T-helper 22 cell (primary cell): ENCODE results near the gene SOX14.

Experiments
- DNase-seq: peaks from one replicate; pipeline ENCODE4 v3.0.0-alpha.2; 2020; ENCODE audit warnings: low read depth

Gene SOX14

DNA sequence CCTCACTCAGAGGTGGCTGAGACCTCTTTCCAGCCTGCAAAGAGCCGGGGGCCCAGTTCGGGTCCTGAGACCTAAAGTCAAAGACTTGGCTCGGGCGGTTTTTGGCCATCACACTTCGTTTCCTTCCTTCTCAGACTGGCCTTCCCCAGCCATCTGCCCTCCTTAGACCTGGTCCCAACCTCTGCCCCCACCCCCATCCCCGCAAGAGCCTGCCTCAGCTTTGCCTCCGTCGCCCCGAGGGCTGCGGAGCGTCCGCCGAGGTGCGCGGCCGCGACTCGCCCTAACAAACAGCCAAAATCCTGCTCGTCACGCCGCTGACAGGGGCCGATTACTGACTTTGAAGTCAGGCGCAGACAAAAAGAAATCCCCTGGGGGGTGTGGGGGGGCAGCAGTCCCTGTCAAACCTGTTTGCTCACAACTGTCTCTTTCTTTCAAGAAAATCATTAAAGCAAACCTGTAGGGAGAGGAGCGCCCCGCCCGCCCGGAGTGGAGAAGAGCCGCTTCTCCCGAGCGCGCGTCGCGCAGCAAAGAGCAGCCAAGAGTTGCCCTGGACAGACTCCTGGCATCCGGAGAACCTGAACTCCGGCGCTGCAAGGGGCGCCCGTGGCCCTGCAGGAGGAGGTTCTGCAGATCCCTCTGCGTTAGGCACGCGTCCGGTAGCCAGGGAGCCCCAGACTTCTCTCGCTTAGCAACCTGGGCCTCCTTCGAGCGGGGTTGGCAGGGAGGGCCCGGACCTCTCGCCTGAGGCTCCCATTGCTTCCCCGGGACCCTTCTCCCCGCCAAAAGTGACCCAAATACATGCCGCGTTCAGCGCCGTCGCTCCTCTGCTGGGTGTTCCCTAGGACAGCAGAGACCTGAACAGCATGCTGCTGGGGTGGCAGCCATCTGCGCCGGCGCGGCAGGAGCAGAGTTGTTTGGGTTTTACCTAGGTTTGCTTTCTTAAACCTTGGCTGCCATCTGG is 4.5 kb downstream of the SOX14 start:
- no peak for DNase-seq

GRCh38 chr3:137769322-137770065 is 5.4 kb downstream of the SOX14 start:
- no peak for DNase-seq

DNA sequence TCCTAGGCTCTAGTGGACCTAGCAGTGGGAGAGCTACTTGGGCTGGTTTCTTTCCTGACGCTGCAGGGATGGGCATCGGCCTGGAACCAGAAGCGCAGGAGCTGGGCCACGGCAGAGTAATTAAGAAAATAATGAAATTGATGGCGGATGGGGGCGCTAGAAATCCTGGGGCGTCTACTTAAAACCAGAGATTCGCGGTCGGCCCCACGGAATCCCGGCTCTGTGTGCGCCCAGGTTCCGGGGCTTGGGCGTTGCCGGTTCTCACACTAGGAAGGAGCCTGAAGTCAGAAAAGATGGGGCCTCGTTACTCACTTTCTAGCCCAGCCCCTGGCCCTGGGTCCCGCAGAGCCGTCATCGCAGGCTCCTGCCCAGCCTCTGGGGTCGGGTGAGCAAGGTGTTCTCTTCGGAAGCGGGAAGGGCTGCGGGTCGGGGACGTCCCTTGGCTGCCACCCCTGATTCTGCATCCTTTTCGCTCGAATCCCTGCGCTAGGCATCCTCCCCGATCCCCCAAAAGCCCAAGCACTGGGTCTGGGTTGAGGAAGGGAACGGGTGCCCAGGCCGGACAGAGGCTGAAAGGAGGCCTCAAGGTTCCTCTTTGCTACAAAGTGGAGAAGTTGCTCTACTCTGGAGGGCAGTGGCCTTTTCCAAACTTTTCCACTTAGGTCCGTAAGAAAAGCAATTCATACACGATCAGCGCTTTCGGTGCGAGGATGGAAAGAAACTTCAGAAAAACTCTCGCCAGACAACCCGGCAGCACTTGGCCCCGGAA is 6.1 kb downstream of the SOX14 start:
- no peak for DNase-seq

- no peak for DNase-seq
Observed at GRCh38 chr3:137770835-137771399, 6.8 kb downstream of the SOX14 start.

- no peak for DNase-seq
Observed at GRCh38 chr3:137771401-137772213, 7.5 kb downstream of the SOX14 start.

DNA sequence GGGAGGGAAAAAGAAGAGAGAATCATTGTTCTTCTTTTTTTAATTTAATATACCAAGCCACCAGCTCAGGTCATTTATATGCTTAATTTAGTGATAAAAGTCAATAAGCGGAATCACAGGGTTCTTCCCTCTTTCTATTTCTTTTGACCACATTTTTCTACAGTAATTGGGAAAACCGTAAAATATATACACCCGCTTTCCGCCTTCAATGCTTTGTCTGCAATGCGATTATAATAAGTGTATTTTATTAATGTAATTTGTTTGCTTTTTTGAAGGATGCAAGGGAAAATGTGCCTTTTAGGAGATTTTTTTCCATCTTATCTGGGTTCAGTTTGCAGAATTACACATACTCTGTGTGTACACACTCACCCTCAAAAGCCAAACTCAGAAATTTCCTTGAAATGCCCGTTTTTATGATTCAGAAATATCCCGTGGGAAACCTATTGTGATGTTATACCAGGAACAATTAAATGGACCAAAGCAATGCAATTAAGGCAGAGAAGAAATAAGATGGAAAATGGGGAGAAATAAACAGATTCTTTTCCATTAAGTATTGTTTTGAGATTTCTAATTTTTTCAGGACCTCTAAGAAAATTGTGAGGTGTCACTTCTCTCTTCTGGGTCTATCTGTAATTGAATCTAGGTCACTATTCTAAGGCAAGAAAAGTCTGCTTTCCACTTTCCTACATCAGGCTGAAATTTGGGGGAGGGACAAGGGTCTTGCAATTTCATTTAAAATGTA is 8.3 kb downstream of the SOX14 start:
- no peak for DNase-seq

GRCh38 chr3:137778941-137779340 is 14.8 kb downstream of the SOX14 start:
- DNase-seq = no peak

DNA sequence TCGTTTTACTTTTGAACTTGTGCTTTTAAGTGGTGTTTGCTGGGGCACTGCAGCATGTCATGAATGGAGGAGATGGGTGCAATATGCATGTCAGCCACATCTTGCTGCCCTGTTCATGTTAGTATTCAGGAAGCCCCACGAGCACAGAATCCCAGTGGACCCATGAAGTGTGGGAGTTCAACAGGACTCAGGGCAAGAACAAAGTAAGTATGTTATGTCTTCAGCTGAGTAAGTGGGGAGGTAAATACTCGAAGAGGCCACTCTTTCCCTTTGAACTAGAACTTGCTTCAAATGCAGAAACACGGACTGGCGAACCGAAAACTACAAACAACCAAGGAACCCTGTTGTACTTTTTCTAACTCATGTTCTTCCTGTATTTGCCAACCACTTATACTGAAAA is 23.4 kb downstream of the SOX14 start:
- no peak for DNase-seq

- no peak for DNase-seq
Observed at GRCh38 chr3:137789236-137789635, 25.1 kb downstream of the SOX14 start.

DNA sequence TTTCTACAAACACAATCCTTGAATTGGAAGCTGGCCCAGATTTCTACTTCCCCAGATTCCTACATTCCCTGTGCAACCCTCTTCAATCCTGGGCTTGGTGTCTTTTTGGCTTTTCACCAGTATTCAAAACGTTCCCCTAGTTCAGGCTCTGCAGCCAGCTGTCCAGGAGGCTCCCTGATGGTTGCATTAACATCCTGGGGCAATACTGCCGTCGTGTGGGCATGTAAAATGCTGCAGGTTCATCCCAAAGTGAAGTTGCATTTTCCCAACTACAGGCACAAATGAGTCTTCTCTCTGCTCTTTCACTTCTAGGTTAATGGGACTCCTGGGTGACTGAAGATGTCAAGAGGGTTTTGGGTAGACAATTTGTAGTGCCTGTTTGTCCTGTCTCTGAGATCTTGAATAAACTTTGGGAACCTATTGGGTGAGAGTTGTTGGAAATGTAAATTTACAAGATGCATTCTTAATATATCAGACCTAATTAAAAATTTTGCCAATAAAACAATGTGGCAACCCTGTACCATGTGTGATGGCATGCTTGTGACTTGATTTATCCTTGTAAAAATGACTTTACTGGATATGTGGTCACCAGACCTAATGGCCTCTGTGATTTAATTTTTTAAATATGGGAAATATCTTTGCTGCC is 28.6 kb downstream of the SOX14 start:
- DNase-seq = no peak

- no peak for DNase-seq
Observed at GRCh38 chr3:137796993-137797392, 32.9 kb downstream of the SOX14 start.

GRCh38 chr3:137803215-137803614 is 39.1 kb downstream of the SOX14 start:
- no peak for DNase-seq

- DNase-seq = no peak
Observed at GRCh38 chr3:137807998-137808397, 43.9 kb downstream of the SOX14 start.

GRCh38 chr3:137809509-137809908 is 45.4 kb downstream of the SOX14 start:
- DNase-seq = no peak

DNA sequence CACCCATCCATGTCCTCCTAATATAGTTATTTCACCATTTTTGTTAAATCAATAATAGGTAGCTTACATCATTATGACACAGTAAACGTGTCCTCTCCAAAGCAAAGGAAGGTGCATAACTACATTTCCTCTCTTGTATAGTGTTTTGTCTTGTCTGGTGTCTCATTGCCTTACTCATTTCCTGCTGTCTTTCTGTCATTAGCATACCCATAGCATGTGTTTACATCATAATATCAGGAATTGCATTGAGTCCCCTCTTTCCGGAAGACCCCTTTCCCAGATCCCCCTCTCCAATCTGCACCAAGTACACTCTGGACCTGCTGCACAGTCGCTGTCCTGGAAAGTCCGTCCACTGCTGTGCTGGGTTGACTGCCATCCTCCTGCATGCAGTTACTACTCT is 47.9 kb downstream of the SOX14 start:
- no peak for DNase-seq

DNA sequence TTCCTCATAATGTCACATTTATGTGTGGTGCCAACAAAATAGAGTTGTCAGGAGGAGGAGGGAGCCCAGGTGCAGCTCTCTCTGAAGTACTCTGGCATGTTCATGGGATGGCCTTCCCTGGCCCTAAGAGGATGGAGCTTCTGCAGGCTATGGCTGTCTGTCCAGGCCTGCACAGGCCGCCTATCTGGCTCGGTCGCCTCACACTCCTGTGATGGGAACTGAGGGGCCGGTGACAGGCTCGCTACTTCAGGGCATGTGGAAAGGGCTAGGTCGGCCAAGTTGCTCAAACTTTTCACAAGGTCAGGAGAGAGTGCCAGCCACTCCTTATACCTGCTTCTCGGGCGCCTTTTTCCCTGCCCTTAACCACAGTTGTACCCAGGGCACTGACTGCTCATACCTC is 51.1 kb downstream of the SOX14 start:
- no peak for DNase-seq
